GM10847 (cell line): ENCODE results near the gene ITPR2.

Source experiments
- POLR2A ChIP-seq: IDR thresholded peaks from 2 replicates; pipeline ENCODE4 v1.6.1; 2011; ENCODE audit not compliant: insufficient read length; ENCODE audit errors: extremely low read depth

The ITPR2 gene

GRCh38 chr12:26287671-26288381, 545.2 kb downstream of the ITPR2 start:
- TF ChIP-seq POLR2A, result no peak
